ENCODE data around the gene KRT37. TPM values are rescaled to one million over a fixed set of nuclear protein-coding genes. Genes with fewer than 3 reads are reported as not detected.

The KRT37 gene
- total RNA-seq, 2 experiments from 2014 or later = not detected

DNA sequence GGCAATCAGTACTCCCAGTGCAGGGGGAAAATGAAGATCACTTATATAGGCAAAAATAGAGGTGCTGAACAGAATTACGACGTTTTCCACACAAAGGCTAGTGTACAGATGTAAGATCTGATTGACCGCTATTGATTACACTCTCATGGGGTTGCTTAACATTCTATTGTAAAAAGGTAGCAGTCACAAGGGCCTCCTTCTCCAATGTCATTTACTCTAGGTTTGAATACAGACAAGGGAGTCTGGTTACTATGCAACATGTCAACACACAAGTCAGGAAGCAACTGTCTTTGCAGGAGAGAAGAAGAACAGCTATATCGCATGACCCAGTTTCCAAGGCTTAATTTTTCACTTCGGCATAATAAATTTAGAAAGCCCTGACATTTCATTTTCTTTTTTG, 7.9 kb downstream of the KRT37 start:
- H3K4me3 Mint-ChIP-seq = no peak overlapping the region
- Histone ChIP-seq H3K36me3 (ENCODE audit: insufficient read depth, low read length) (no peaks in the 10 kb centered on the region), H3K4me3 (ENCODE audit: low read length) (no peak overlapping the region), H3K4me1 (ENCODE audit: insufficient read depth, low read length) (no peaks in the 10 kb centered on the region), H3K27ac (ENCODE audit: low read depth in 1 of 2, low read length in 2 of 2) (no peak overlapping the region), H3K27me3 (ENCODE audit: control insufficient read depth in 1 of 2, insufficient read depth in 2 of 2, low read length in 2 of 2) (no peaks in the 10 kb centered on the region), H3K9me3 (ENCODE audit: control insufficient read depth in 1 of 2, insufficient read depth in 1 of 2, low read length in 2 of 2) (no peaks in the 10 kb centered on the region)
- no peaks in the 10 kb centered on the region for H3K36me3 Mint-ChIP-seq (ENCODE audit: low read depth)
- TF ChIP-seq, protein P1, sequence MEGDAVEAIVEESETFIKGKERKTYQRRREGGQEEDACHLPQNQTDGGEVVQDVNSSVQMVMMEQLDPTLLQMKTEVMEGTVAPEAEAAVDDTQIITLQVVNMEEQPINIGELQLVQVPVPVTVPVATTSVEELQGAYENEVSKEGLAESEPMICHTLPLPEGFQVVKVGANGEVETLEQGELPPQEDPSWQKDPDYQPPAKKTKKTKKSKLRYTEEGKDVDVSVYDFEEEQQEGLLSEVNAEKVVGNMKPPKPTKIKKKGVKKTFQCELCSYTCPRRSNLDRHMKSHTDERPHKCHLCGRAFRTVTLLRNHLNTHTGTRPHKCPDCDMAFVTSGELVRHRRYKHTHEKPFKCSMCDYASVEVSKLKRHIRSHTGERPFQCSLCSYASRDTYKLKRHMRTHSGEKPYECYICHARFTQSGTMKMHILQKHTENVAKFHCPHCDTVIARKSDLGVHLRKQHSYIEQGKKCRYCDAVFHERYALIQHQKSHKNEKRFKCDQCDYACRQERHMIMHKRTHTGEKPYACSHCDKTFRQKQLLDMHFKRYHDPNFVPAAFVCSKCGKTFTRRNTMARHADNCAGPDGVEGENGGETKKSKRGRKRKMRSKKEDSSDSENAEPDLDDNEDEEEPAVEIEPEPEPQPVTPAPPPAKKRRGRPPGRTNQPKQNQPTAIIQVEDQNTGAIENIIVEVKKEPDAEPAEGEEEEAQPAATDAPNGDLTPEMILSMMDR (IDR thresholded peaks at IDR 0.05) = no peak
- H3K4me1 Mint-ChIP-seq (ENCODE audit: low read depth) = no peaks in the 10 kb centered on the region
- no peak overlapping the region for H3K27ac Mint-ChIP-seq
- ATAC-seq (ENCODE audit: poor library complexity) (no peak), DNase-seq (no peak)
- intact Hi-C loops (cut with DNase I, micrococcal nuclease) = loop anchor here in 1 of 2 experiments (5.0 kb wide), 1 partner anchor 61 kb away; no protein-coding TSS in a partner anchor
- ChIA-PET POLR2A (no interaction called here), CTCF (no interaction called here)
- no peaks in the 10 kb centered on the region for H3K9me3 Mint-ChIP-seq
- H3K27me3 Mint-ChIP-seq = no peaks in the 10 kb centered on the region

DNA sequence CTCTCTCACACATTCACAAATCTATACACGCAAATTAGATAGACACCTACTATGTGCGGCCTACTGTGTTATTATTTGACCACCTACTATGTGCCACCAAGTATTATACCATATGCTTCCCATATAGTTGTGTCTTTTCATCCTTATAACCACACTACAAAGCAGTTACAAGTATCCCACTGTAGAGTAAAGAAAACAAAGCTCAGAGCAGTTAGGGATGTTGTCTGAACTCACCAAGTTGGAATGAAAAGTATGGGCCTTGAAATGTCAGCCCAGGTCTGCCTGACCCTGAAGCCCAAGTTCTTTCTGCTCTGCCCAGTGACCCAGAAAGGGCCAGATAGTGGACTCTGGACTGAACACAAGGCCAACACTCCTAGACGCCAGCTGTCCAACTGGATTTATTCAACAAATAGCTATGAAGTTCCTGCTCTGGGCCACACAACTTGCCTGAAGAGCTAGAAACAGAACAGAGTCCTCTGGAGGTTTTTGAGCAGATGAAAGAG, 8.5 kb downstream of the KRT37 start:
- no peak overlapping the region for H3K4me3 ChIP-seq (ENCODE audit: low read length)
- H3K4me1 Mint-ChIP-seq (ENCODE audit: low read depth) = no peaks in the 10 kb centered on the region
- H3K27me3 ChIP-seq (ENCODE audit: control insufficient read depth in 1 of 2, insufficient read depth in 2 of 2, low read length in 2 of 2) = no peaks in the 10 kb centered on the region
- TF ChIP-seq, protein P1 (IDR thresholded peaks at IDR 0.05) = no peak
- H3K4me1 ChIP-seq (ENCODE audit: insufficient read depth, low read length) = no peaks in the 10 kb centered on the region
- H3K9me3 Mint-ChIP-seq = no peaks in the 10 kb centered on the region
- H3K36me3 Mint-ChIP-seq (ENCODE audit: low read depth) = no peaks in the 10 kb centered on the region
- no peak overlapping the region for H3K27ac Mint-ChIP-seq
- no peak overlapping the region for H3K27ac ChIP-seq (ENCODE audit: low read depth in 1 of 2, low read length in 2 of 2)
- no peaks in the 10 kb centered on the region for H3K9me3 ChIP-seq (ENCODE audit: control insufficient read depth in 1 of 2, insufficient read depth in 1 of 2, low read length in 2 of 2)
- POLR2A ChIA-PET = no interaction called here
- no peaks in the 10 kb centered on the region for H3K36me3 ChIP-seq (ENCODE audit: insufficient read depth, low read length)
- intact Hi-C loops (cut with DNase I, micrococcal nuclease) = loop anchor here in 1 of 2 experiments (5.0 kb wide), 1 partner anchor 61 kb away; no protein-coding TSS in a partner anchor
- no peaks in the 10 kb centered on the region for H3K27me3 Mint-ChIP-seq
- H3K4me3 Mint-ChIP-seq = no peak overlapping the region
- no peak for DNase-seq
- ATAC-seq (ENCODE audit: poor library complexity) = no peak
- CTCF ChIA-PET = no interaction called here

DNA sequence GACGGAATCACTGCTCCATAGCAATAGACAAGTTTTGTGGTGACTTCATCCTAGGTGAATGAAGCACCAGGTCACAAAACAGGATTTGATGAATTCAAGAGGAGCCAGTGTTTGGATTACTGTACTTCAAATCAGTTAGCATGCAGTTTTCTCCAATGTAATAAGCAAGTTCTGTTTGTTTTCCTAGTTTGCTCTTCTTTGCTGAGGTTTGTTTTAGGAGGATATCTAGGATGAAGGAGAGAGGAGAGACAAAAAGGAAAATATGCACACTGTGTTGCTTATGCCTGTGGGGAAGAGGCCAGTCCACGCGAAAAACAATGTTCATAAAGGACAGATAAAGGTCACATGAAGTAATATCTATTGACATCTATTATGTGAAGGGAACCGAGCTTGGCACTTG, 9.0 kb downstream of the KRT37 start:
- no peak for ATAC-seq (ENCODE audit: poor library complexity)
- Histone ChIP-seq H3K27ac (ENCODE audit: low read depth in 1 of 2, low read length in 2 of 2) (no peak overlapping the region), H3K36me3 (ENCODE audit: insufficient read depth, low read length) (no peaks in the 10 kb centered on the region), H3K27me3 (ENCODE audit: control insufficient read depth in 1 of 2, insufficient read depth in 2 of 2, low read length in 2 of 2) (no peaks in the 10 kb centered on the region), H3K4me3 (ENCODE audit: low read length) (no peak overlapping the region), H3K4me1 (ENCODE audit: insufficient read depth, low read length) (no peaks in the 10 kb centered on the region), H3K9me3 (ENCODE audit: control insufficient read depth in 1 of 2, insufficient read depth in 1 of 2, low read length in 2 of 2) (no peaks in the 10 kb centered on the region)
- Mint-ChIP-seq H3K9me3 (no peaks in the 10 kb centered on the region), H3K4me3 (no peak overlapping the region), H3K27me3 (no peaks in the 10 kb centered on the region), H3K36me3 (ENCODE audit: low read depth) (no peaks in the 10 kb centered on the region), H3K4me1 (ENCODE audit: low read depth) (no peaks in the 10 kb centered on the region), H3K27ac (no peak overlapping the region)
- ChIA-PET CTCF (no interaction called here), POLR2A (no interaction called here)
- TF ChIP-seq, protein P1 (IDR thresholded peaks at IDR 0.05) = no peak
- DNase-seq = no peak
- intact Hi-C loops (cut with DNase I, micrococcal nuclease) = loop anchor here in 1 of 2 experiments (5.0 kb wide), 1 partner anchor 62 kb away; no protein-coding TSS in a partner anchor
